GM18526 (cell line): ENCODE data around the gene KCNAB3.

Source experiments
- POLR2A ChIP-seq: IDR thresholded peaks from 3 replicates; pipeline ENCODE4 v1.6.1; 2011; ENCODE audit not compliant: insufficient read length; ENCODE audit errors: extremely low read depth

KCNAB3 gene

GRCh38 chr17:7875804-7876370 is 53.8 kb downstream of the KCNAB3 start:
- TF ChIP-seq POLR2A: no peak

DNA sequence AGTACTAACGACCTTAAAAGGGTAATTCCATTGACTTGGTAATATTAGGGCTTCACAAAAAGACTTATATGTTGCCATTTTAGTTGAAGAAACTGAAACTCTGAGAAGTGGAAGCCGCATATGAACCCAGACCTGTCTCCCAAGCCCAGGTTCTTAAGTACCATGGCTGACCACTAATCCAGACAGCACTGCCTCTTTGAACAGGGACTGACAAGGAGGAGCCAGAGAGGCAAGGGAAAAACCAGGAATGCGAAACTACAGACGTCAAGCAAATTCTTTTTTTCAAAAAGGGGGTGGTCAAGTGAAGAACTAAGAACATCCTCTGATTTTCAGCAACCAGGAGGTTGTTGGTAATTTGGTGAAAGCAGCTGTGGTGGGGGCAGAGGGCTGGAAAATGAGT is 56.6 kb downstream of the KCNAB3 start:
- no peak for TF ChIP-seq POLR2A
